GM18505 (cell line): Measurements from ENCODE around the gene TAGLN.

Source experiments
- ATAC-seq: cut with Tn5 transposase; IDR thresholded peaks from one replicate; pipeline ENCODE4 v1.9.1; 2021; ENCODE audit not compliant: unreplicated experiment
- POLR2A ChIP-seq: IDR thresholded peaks from 4 replicates; pipeline ENCODE4 v1.6.1; 2011; ENCODE audit warnings: borderline replicate concordance; ENCODE audit not compliant: insufficient read depth, insufficient read length; ENCODE audit errors: extremely low read depth

TAGLN gene

DNA sequence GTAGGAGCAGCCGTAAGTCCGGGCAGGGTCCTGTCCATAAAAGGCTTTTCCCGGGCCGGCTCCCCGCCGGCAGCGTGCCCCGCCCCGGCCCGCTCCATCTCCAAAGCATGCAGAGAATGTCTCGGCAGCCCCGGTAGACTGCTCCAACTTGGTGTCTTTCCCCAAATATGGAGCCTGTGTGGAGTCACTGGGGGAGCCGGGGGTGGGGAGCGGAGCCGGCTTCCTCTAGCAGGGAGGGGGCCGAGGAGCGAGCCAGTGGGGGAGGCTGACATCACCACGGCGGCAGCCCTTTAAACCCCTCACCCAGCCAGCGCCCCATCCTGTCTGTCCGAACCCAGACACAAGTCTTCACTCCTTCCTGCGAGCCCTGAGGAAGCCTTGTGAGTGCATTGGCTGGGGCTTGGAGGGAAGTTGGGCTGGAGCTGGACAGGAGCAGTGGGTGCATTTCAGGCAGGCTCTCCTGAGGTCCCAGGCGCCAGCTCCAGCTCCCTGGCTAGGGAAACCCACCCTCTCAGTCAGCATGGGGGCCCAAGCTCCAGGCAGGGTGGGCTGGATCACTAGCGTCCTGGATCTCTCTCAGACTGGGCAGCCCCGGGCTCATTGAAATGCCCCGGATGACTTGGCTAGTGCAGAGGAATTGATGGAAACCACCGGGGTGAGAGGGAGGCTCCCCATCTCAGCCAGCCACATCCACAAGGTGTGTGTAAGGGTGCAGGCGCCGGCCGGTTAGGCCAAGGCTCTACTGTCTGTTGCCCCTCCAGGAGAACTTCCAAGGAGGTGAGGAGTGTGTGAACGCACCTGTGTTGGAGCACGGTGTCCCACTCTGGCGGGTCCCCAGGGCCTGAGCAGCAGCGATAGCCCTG is at the start of gene TAGLN:
TSS of gene TAGLN (plus strand) at position 318 of the 863 bp plus-strand sequence. CDS start 3,644 bp downstream, outside the sequence.
- ATAC-seq: no peak
- TF ChIP-seq POLR2A: no peak

- no peak for ATAC-seq
- TF ChIP-seq POLR2A: no peak
Measured at GRCh38 chr11:117152066-117152465, 47.1 kb upstream of the TAGLN start.

GRCh38 chr11:117154468-117154867 is 44.7 kb upstream of the TAGLN start:
- no peak for TF ChIP-seq POLR2A
- ATAC-seq: no peak

DNA sequence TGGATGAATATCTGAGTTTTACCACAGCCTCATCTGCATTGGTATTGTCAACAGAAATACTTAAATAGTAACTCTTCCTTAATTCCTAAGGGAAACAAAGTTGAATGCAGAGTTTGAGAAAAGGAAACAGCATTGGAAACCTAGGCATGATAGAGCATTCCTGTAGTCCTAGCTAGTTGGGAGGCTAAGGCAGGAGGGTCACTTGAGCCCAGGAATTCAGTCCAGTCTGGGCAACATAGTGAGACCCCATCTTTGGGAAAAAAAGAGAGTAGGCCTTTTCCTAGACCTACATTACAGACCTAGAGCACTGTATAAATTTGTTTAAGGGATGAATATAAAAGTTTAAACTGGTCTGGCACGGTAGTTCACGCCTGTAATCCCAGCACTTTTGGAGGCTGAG is 41.7 kb upstream of the TAGLN start:
- TF ChIP-seq POLR2A: no peak
- no peak for ATAC-seq

DNA sequence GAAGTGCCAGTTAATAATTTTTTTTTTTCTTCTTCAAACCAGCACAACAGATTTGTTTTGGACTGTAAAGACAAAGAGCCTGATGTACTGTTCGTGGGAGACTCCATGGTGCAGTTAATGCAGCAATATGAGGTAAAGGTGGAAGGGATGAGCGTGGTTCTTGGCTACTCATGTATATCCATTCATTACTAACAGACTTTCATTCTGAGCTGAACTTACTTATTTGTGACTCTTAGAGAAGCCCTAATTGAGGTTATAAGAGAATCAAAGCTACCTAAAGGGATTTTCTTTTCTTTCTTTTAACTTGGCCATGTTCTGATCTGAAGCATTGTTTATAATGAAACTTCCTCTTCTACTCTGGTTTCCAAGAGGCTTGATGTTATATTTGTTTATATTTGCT is 39.3 kb upstream of the TAGLN start:
- ATAC-seq: no peak
- TF ChIP-seq POLR2A: no peak

- no peak for ATAC-seq
Measured at GRCh38 chr11:117160826-117161225, 38.3 kb upstream of the TAGLN start.

DNA sequence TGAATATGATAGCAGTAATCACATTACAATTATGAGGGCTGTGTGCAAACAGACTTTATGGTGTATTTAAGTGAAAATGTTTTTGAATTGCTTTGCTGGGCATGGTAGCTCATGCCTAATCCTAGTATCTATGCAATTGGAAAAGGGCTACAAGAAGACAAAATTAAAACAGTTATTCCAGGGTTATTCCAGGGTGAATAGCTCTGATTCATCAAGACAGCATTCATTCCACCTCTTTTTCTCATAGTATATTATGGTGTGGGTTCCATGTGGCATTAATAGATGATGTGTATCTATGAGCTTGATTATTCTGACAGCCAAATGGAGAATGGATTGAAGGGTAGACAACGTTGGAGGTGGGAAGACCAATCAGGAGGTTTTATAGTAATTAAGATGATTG is 32.7 kb upstream of the TAGLN start:
- no peak for ATAC-seq
- TF ChIP-seq POLR2A: no peak

More at GRCh38 chr11:117160826-117161225, 38.3 kb upstream of the TAGLN start:
- no peak for TF ChIP-seq POLR2A

DNA sequence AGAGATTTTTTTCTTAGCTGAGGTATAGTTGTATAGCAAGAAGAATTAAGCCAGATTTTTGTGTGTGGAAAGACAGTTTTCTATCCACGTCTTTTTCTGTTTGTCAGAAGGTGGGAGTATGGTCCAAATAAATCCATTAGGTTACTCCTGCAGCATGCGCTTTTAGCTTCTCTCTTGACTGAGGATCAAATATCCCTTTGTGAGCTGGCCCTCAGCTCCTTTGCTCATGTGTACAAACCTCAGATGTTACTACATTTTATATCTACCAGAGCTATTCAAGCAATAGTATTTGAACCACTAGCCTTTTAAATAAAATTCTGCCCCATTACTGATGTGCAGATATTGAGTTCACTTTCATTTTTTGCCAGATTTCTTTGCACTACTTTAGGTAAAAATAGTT is 29.4 kb upstream of the TAGLN start:
- TF ChIP-seq POLR2A: no peak
- no peak for ATAC-seq

GRCh38 chr11:117170210-117170609 is 29.0 kb upstream of the TAGLN start:
- no peak for ATAC-seq
- no peak for TF ChIP-seq POLR2A

DNA sequence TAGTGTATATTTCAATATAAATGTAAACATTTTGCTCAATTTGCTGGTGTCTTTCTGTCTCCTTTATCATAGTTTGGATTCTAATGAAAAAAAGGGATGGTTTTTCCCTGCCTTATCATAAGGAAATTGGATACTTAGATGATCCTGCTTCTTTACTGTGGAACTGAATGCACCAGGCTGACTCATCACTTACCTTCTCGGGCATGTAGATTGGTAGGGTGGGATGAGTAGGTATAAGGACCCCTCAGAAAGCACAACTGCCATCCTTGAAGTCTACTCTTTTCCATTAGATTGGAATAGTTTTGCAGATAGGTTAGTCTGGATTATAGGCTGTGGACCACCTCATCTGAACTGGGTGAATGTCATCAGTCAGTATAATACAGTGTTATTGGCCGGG is 28.2 kb upstream of the TAGLN start:
- no peak for ATAC-seq
- no peak for TF ChIP-seq POLR2A

DNA sequence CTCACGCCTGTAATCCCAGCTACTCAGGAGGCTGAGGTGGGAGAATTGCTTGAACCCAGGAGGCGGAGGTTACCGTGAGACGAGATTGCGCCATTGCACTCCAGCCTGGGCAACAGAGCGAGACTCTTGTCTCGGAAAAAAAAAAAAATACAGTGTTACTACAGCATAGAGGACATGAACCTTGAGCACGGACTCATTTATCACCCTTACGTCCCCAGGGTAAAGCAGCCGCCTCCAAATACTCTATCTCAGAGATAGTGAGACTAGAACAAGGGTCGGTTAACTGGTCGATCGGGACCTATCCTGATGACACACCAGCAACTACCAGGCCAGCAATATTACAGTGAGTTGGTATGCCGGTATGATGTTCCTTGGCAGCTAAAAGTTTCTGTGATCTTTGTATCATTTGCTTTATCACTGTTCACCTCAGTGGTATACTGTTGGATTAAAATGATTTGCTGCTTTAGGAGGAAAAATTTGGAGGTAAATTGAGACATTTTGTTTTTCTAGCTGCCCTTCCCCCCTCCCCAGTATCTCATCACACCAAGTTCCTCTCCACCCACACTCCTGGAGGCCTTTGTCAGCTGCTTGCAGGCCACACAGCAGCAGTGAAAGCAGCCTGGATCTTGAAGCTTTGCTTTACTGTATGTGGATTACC is 27.6 kb upstream of the TAGLN start:
- TF ChIP-seq POLR2A: no peak
- ATAC-seq: no peak

DNA sequence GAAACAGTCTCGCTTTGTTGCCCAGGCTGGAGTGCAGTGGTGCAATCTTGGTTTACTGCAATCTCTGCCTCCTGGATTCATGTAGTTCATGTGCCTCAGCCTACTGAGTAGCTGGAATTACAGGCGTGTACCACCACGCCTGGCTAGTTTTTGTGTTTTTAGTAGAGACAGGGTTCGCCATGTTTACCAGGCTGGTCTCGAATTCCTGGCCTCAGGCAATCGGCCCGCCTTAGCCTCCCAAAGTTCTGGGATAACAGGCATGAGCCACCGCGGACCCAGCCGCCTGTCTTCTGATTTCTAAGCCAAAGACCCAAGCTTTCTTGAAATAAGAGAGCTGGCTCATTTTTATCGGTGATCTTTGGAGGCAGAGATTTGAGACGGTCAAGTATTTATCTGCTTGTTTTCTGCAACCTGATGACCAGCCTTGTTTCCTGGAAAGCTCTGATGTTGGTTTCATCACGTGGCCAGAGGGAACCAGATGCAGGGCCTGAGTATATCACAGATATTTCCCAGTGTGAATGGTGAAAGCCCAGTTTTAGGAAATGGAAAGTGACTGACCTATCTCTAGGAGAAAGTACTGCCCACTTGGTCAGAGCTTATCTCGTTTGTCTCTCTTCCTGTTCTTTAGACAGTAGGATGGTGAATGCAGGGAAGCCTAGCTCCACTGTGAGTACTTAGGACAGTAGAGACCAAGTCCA is 26.3 kb upstream of the TAGLN start:
- no peak for ATAC-seq
- TF ChIP-seq POLR2A: no peak

- no peak for ATAC-seq
- no peak for TF ChIP-seq POLR2A
Measured at GRCh38 chr11:117175104-117175503, 24.1 kb upstream of the TAGLN start.
